ENCODE data around the gene CCDC92B. TPM values are rescaled to one million over a fixed set of nuclear protein-coding genes. Genes with fewer than 3 reads are reported as not detected.

CCDC92B gene
- total and polyA plus RNA-seq, 9 of the 15 experiments (the other 6 are each of a cell fraction or from before 2014, with no cell fraction given), result not detected

- H3K27ac ChIP-seq (ENCODE audit: extremely low read depth, low read depth, low read length), result no peak overlapping the region
- DNase-seq (ENCODE audit: extremely low read depth in 1 of 4, low spot score in 3 of 4), result peak in 2 of 4 experiments; percentile 15 to 27
- H3K9me1 ChIP-seq (ENCODE audit: control insufficient read depth, insufficient read depth, low read length), result no peaks in the 10 kb centered on the region
- no peak for ATAC-seq
- peaks cover 3 to 15% of the 10 kb centered on the region in 2 experiments; a peak in 2 of 5 replicates for H3K27me3 ChIP-seq (ENCODE audit: control insufficient read depth in 2 of 2, insufficient read depth in 2 of 2, low read length in 2 of 2)
- ChIA-PET POLR2A (no interaction called here), CTCF (ENCODE audit: low intra/inter-chr PET ratio) (no interaction called here)
- H3K9me3 ChIP-seq (replicated peaks; ENCODE audit: control insufficient read depth, insufficient read depth, low read depth, low read length), result no peaks in the 10 kb centered on the region
- BruUV-seq (replicated peaks), result no TSS peak
- H2AFZ ChIP-seq (ENCODE audit: low read depth, low read length), result no peak overlapping the region
- FAIRE-seq, result no peak
- no peak overlapping the region for H3K4me2 ChIP-seq (ENCODE audit: insufficient read depth, low read length)
- no peaks in the 10 kb centered on the region for H3K36me3 ChIP-seq (ENCODE audit: control insufficient read depth, insufficient read depth, low read length)
- H4K20me1 ChIP-seq (replicated peaks; ENCODE audit: control insufficient read depth, insufficient read depth, low read length), result no peaks in the 10 kb centered on the region; the same call in 1 of the 2 replicates
- in situ Hi-C loops (cut with MboI), result no loop called here
- 2% methylated on average over 11 of the region's 80 CpGs for WGBS (ENCODE audit: insufficient coverage, low coverage, missing lambda C conversion rate)
- H3K9ac ChIP-seq (ENCODE audit: insufficient read depth in 1 of 2, low read depth in 2 of 2, low read length in 2 of 2), result no peak overlapping the region
- intact Hi-C loops (cut with micrococcal nuclease), result no loop called here
- H3K4me3 ChIP-seq, result no peak overlapping the region
- H3K4me1 ChIP-seq (replicated peaks in 1 of 2; ENCODE audit: control insufficient read depth in 2 of 2, insufficient read depth in 2 of 2, low read length in 2 of 2), result peaks cover 0 to 6% of the 10 kb centered on the region in 2 experiments; a peak in 1 of 5 replicates
- H3K79me2 ChIP-seq (ENCODE audit: control insufficient read depth, insufficient read depth, low read length), result no peaks in the 10 kb centered on the region
- TF ChIP-seq HMGXB4 (CRISPR knock-in tag; IDR thresholded peaks at IDR 0.05) (no peak), NELFE (IDR thresholded peaks at IDR 0.05; ENCODE audit: insufficient read depth, insufficient read length) (no peak), ZNF253 (CRISPR knock-in tag; conservative IDR thresholded peaks at IDR 0.05) (no peak), ZNF23 (CRISPR knock-in tag; IDR thresholded peaks at IDR 0.05) (no peak), ZBTB9 (CRISPR knock-in tag; IDR thresholded peaks at IDR 0.05) (no peak), FOXA1 (IDR thresholded peaks at IDR 0.05; ENCODE audit: borderline replicate concordance) (no peak), ZBTB49 (CRISPR knock-in tag; IDR thresholded peaks at IDR 0.05; ENCODE audit: borderline replicate concordance) (no peak), RFX5 (IDR thresholded peaks at IDR 0.05; ENCODE audit: low read depth, low read length) (no peak), NCOA6 (IDR thresholded peaks at IDR 0.05) (no peak), ADNP (tag; IDR thresholded peaks at IDR 0.05) (no peak), TSC22D4 (tag; IDR thresholded peaks at IDR 0.05) (no peak), ZNF778 (CRISPR knock-in tag; IDR thresholded peaks at IDR 0.05) (no peak), ZNF511 (CRISPR knock-in tag; IDR thresholded peaks at IDR 0.05) (no peak), ZNF507 (tag; conservative IDR thresholded peaks at IDR 0.05) (no peak), CGGBP1 (CRISPR knock-in tag; IDR thresholded peaks at IDR 0.05) (no peak), MED1 (CRISPR knock-in tag; IDR thresholded peaks at IDR 0.05; ENCODE audit: borderline replicate concordance) (no peak), CCAR2 (IDR thresholded peaks at IDR 0.05; ENCODE audit: low read depth, low read length) (no peak), KLF1 (tag; IDR thresholded peaks at IDR 0.05) (no peak)
Observed at GRCh38 chr17:2776589-2777241, 27.3 kb upstream of the CCDC92B start.
